HepG2 (cell line): ENCODE data around the gene TK1. TPM values are rescaled to one million over a fixed set of nuclear protein-coding genes. Genes with fewer than 3 reads are reported as not detected.

ENCODE experiments used
- BRD4 ChIP-seq: sonication (generic); formaldehyde crosslinking; IDR thresholded peaks from 2 replicates; pipeline ENCODE4 v1.4.0; 2020; ENCODE audit warnings: missing genetic modification reagents
- ESRRA ChIP-seq: sonication (generic); formaldehyde crosslinking; IDR thresholded peaks from 2 replicates; pipeline ENCODE4 v1.5.1; 2020; ENCODE audit warnings: mild to moderate bottlenecking, low read depth, missing genetic modification reagents
- GTF2F1 ChIP-seq: fragments of 150-350 bp; IDR thresholded peaks from 2 replicates; pipeline ENCODE4 v1.6.1; 2014; ENCODE audit warnings: low read length
- HES4 ChIP-seq: sonication (generic); formaldehyde crosslinking; IDR thresholded peaks from 2 replicates; pipeline ENCODE4 v1.9.0; 2021; ENCODE audit warnings: mild to moderate bottlenecking, missing genetic modification reagents, borderline replicate concordance
- NFE2L1 ChIP-seq: sonication (generic); formaldehyde crosslinking; IDR thresholded peaks from 2 replicates; pipeline ENCODE4 v1.4.0; 2020; ENCODE audit warnings: missing genetic modification reagents, mild to moderate bottlenecking, borderline replicate concordance
- NR1H2 ChIP-seq: sonication (generic); formaldehyde crosslinking; IDR thresholded peaks from 2 replicates; pipeline ENCODE4 v1.8.1; 2022; ENCODE audit warnings: low read depth, missing genetic modification reagents, borderline replicate concordance
- PHF5A ChIP-seq: IDR thresholded peaks from one replicate; pipeline ENCODE4 v1.6.1; 2018; ENCODE audit warnings: low read depth, missing genetic modification reagents; ENCODE audit not compliant: unreplicated experiment
- SNRNP70 ChIP-seq: fragments of 200-400 bp; formaldehyde crosslinking; IDR thresholded peaks from 2 replicates; pipeline ENCODE4 v1.6.1; 2017; ENCODE audit warnings: mild to moderate bottlenecking, low read depth, low read length, moderate library complexity
- SUZ12 ChIP-seq: fragments of 150-350 bp; IDR thresholded peaks from 2 replicates; pipeline ENCODE4 v1.6.1; 2014; ENCODE audit warnings: low read depth, low read length
- TOE1 ChIP-seq: sonication (generic); formaldehyde crosslinking; IDR thresholded peaks from 2 replicates; pipeline ENCODE4 v1.4.0; 2020; ENCODE audit warnings: mild to moderate bottlenecking, missing genetic modification reagents
- YEATS4 ChIP-seq: sonication (generic); formaldehyde crosslinking; IDR thresholded peaks from 2 replicates; pipeline ENCODE4 v1.4.0; 2020; ENCODE audit warnings: missing genetic modification reagents, borderline replicate concordance
- ZC3H13 ChIP-seq: sonication (generic); formaldehyde crosslinking; IDR thresholded peaks from 2 replicates; pipeline ENCODE4 v1.8.1; 2023; ENCODE audit warnings: mild to moderate bottlenecking, missing genetic modification reagents, moderate library complexity
- ZNF225 ChIP-seq: sonication (generic); formaldehyde crosslinking; IDR thresholded peaks from 2 replicates; pipeline ENCODE4 v1.4.0; 2020; ENCODE audit warnings: mild to moderate bottlenecking, missing genetic modification reagents
- ZNF317 ChIP-seq: sonication (generic); formaldehyde crosslinking; IDR thresholded peaks from 2 replicates; pipeline ENCODE4 v1.5.0; 2020; ENCODE audit warnings: mild to moderate bottlenecking, missing genetic modification reagents
- ZNF468 ChIP-seq: sonication (generic); formaldehyde crosslinking; IDR thresholded peaks from 2 replicates; pipeline ENCODE4 v1.8.0; 2022; ENCODE audit warnings: mild to moderate bottlenecking, moderate library complexity, missing genetic modification reagents
- ZNF543 ChIP-seq: sonication (generic); formaldehyde crosslinking; IDR thresholded peaks from 2 replicates; pipeline ENCODE4 v1.4.0; 2020; ENCODE audit warnings: mild to moderate bottlenecking, missing genetic modification reagents
- ZNF557 ChIP-seq: sonication (generic); formaldehyde crosslinking; IDR thresholded peaks from 2 replicates; pipeline ENCODE4 v1.4.0; 2020; ENCODE audit warnings: missing genetic modification reagents
- ZNF563 ChIP-seq: sonication (generic); formaldehyde crosslinking; IDR thresholded peaks from 2 replicates; pipeline ENCODE4 v1.8.0; 2022; ENCODE audit warnings: mild to moderate bottlenecking, moderate library complexity, missing genetic modification reagents
- ZNF615 ChIP-seq: sonication (generic); formaldehyde crosslinking; IDR thresholded peaks from 2 replicates; pipeline ENCODE4 v1.5.0; 2020; ENCODE audit warnings: mild to moderate bottlenecking, missing genetic modification reagents, borderline replicate concordance
- polyA plus RNA-seq, 8 experiments: library from polyadenylated mRNA; depleted of rRNA in 3 of 8; stranded (reverse) in 7 of 8; unstranded in 1 of 8; fragments of >200 nt; fragmentation: Illumina TruSeq in 4 of 8; extraction: Trizol in 4 of 8; gene quantifications; 2 replicates each; pipeline versions ENCODE4 v1.2.1 to v1.2.3, GENCODE V29; 2011 to 2016; ENCODE audit warnings: low read depth in 4 of 8, missing spikeins in 1 of 8, mixed read lengths in 1 of 8; ENCODE audit not compliant: insufficient read depth in 1 of 8
- total RNA-seq, 5 experiments: library from RNA; depleted of rRNA; stranded (reverse); fragments of >200 nt; fragmentation: Illumina TruSeq; extraction: Trizol; gene quantifications; 2 replicates each; pipeline ENCODE4 v1.2.3, GENCODE V29; 2016; ENCODE audit warnings: low read depth in 1 of 5
- TF ChIP-seq, protein P1 (sequence below): IDR thresholded peaks from 2 replicates; pipeline ENCODE4 v1.6.1; 2018; ENCODE audit warnings: missing genetic modification reagents, mild to moderate bottlenecking, missing compliant biosample characterization
- TF ChIP-seq, protein P2 (sequence below): sonication (generic); formaldehyde crosslinking; IDR thresholded peaks from 2 replicates; pipeline ENCODE4; 2020; ENCODE audit warnings: missing genetic modification reagents, mild to moderate bottlenecking, borderline replicate concordance
- TF ChIP-seq, protein P3 (sequence below): IDR thresholded peaks from 2 replicates; pipeline ENCODE4 v1.6.1; 2016; ENCODE audit warnings: low read depth, control low read depth
- TF ChIP-seq, protein P4 (sequence below): sonication (generic); formaldehyde crosslinking; IDR thresholded peaks from 2 replicates; pipeline ENCODE4 v1.4.0; 2020; ENCODE audit warnings: missing genetic modification reagents, low read depth, mild to moderate bottlenecking, borderline replicate concordance
- TF ChIP-seq, protein P5 (sequence below): sonication (generic); formaldehyde crosslinking; IDR thresholded peaks from 2 replicates; pipeline ENCODE4 v1.4.0; 2020; ENCODE audit warnings: low read depth, mild to moderate bottlenecking, missing genetic modification reagents

TK1 gene
- total and polyA plus RNA-seq, 2 of the 13 experiments (the other 11 are each of a cell fraction or from before 2014, with no cell fraction given) = 45.0 to 96.0 TPM

DNA sequence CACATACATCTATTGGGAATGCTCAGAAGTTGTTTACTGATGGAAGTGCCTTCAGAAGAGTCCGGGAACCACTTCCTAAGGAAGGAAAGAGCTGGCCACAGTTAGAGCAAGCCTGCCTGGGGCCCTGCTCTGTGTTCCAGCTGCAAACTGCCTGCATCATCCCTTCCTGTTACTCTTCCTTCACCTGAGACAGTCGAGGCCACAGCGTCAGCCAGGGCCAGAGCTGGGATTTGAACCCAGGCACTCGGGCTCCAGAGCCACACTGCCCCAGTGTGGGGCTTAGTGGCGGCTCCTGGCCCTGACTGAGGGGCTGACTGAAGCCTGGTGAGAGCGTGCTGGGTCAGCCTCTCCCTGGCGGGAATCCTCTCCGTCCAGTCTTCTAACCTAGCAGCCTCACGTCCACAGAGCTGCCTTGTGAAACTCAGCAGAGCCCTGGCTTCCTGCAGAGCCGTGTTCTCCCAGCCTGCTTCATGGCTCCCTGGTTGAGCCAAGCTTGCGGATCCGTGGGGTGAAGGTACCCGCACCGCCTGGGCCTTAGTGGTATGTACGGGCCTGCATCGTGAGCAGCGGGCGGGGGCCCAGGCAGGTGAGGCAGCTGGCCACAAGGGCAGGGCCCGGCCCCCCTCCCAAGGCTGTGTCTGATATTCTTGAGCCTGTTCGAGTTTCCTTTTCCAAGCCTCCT lies 45.3 kb downstream of the TK1 start (continued):
- TF ChIP-seq, protein P1, sequence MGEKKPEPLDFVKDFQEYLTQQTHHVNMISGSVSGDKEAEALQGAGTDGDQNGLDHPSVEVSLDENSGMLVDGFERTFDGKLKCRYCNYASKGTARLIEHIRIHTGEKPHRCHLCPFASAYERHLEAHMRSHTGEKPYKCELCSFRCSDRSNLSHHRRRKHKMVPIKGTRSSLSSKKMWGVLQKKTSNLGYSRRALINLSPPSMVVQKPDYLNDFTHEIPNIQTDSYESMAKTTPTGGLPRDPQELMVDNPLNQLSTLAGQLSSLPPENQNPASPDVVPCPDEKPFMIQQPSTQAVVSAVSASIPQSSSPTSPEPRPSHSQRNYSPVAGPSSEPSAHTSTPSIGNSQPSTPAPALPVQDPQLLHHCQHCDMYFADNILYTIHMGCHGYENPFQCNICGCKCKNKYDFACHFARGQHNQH (CRISPR knock-in tag) = 0 out of 2 replicates have a peak, but pooled peaks have one; percentile 20
- no peak for TF ChIP-seq ZC3H13 (CRISPR knock-in tag)
- TF ChIP-seq PHF5A (CRISPR knock-in tag) = no peak
- no peak for TF ChIP-seq ZNF557
- TF ChIP-seq GTF2F1 = no peak
- TF ChIP-seq SUZ12 = no peak
- TF ChIP-seq ZNF317 (CRISPR knock-in tag) = no peak
- TF ChIP-seq ZNF225 (CRISPR knock-in tag) = peak; percentile 49; the same call in 1 of the 2 replicates
- TF ChIP-seq, protein P2, sequence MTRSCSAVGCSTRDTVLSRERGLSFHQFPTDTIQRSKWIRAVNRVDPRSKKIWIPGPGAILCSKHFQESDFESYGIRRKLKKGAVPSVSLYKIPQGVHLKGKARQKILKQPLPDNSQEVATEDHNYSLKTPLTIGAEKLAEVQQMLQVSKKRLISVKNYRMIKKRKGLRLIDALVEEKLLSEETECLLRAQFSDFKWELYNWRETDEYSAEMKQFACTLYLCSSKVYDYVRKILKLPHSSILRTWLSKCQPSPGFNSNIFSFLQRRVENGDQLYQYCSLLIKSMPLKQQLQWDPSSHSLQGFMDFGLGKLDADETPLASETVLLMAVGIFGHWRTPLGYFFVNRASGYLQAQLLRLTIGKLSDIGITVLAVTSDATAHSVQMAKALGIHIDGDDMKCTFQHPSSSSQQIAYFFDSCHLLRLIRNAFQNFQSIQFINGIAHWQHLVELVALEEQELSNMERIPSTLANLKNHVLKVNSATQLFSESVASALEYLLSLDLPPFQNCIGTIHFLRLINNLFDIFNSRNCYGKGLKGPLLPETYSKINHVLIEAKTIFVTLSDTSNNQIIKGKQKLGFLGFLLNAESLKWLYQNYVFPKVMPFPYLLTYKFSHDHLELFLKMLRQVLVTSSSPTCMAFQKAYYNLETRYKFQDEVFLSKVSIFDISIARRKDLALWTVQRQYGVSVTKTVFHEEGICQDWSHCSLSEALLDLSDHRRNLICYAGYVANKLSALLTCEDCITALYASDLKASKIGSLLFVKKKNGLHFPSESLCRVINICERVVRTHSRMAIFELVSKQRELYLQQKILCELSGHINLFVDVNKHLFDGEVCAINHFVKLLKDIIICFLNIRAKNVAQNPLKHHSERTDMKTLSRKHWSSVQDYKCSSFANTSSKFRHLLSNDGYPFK = peak; percentile 16; the same call in 1 of the 2 replicates
- TF ChIP-seq ZNF468 = no peak
- TF ChIP-seq, protein P3, sequence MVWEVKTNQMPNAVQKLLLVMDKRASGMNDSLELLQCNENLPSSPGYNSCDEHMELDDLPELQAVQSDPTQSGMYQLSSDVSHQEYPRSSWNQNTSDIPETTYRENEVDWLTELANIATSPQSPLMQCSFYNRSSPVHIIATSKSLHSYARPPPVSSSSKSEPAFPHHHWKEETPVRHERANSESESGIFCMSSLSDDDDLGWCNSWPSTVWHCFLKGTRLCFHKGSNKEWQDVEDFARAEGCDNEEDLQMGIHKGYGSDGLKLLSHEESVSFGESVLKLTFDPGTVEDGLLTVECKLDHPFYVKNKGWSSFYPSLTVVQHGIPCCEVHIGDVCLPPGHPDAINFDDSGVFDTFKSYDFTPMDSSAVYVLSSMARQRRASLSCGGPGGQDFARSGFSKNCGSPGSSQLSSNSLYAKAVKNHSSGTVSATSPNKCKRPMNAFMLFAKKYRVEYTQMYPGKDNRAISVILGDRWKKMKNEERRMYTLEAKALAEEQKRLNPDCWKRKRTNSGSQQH = no peak
- TF ChIP-seq BRD4 = no peak
- TF ChIP-seq NR1H2 (CRISPR knock-in tag) = no peak
- no peak for TF ChIP-seq ESRRA (CRISPR knock-in tag)
- 0 out of 2 replicates have a peak, but pooled peaks have one; percentile 35 for TF ChIP-seq HES4
- TF ChIP-seq NFE2L1 = 0 out of 2 replicates have a peak, but pooled peaks have one; percentile 37
- TF ChIP-seq SNRNP70 = no peak
- TF ChIP-seq, protein P4, sequence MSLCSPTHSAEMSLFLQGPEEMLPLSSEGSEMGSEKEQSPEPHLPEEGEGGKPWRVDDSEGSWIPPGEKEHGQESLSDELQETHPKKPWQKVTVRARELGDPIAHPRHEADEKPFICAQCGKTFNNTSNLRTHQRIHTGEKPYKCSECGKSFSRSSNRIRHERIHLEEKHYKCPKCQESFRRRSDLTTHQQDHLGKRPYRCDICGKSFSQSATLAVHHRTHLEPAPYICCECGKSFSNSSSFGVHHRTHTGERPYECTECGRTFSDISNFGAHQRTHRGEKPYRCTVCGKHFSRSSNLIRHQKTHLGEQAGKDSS = no peak
- no peak for TF ChIP-seq ZNF615
- TF ChIP-seq TOE1 (CRISPR knock-in tag) = no peak
- no peak for TF ChIP-seq ZNF563
- TF ChIP-seq, protein P5, sequence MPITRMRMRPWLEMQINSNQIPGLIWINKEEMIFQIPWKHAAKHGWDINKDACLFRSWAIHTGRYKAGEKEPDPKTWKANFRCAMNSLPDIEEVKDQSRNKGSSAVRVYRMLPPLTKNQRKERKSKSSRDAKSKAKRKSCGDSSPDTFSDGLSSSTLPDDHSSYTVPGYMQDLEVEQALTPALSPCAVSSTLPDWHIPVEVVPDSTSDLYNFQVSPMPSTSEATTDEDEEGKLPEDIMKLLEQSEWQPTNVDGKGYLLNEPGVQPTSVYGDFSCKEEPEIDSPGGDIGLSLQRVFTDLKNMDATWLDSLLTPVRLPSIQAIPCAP (CRISPR knock-in tag) = no peak
- no peak for TF ChIP-seq ZNF543
- no peak for TF ChIP-seq YEATS4 (CRISPR knock-in tag)
